Fibroblast of lung (primary cell): ENCODE measurements around the gene LGALS4. TPM values are rescaled to one million over a fixed set of nuclear protein-coding genes. Genes with fewer than 3 reads are reported as not detected.

Experiments
- DNase-seq, 2 donors: peaks; one replicate each; pipeline versions ENCODE4 v3.0.0 to v3.0.0-alpha.2; 2010; ENCODE audit warnings: low read depth in 2 of 2
- H2AFZ ChIP-seq: 2 replicates; pipeline ENCODE4 v1.5.1; 2012; ENCODE audit warnings: low read length, control low read depth, inconsistent platforms
- H3K27ac ChIP-seq: 2 replicates; pipeline ENCODE4 v1.5.1; 2011; ENCODE audit warnings: low read length, control low read depth; ENCODE audit not compliant: insufficient read depth
- H3K27me3 ChIP-seq: 2 replicates; pipeline ENCODE4 v1.5.1; 2011; ENCODE audit warnings: mild to moderate bottlenecking, low read length; ENCODE audit not compliant: control insufficient read depth, insufficient read depth
- H3K36me3 ChIP-seq: 2 replicates; pipeline ENCODE4 v1.5.1; 2011; ENCODE audit warnings: low read length; ENCODE audit not compliant: control insufficient read depth, insufficient read depth
- H3K4me1 ChIP-seq: 2 replicates; pipeline ENCODE4 v1.5.1; 2011; ENCODE audit warnings: low read length; ENCODE audit not compliant: control insufficient read depth, insufficient read depth; ENCODE audit errors: extremely low read depth
- H3K4me2 ChIP-seq: 2 replicates; pipeline ENCODE4 v1.5.1; 2011; ENCODE audit warnings: low read length, control low read depth; ENCODE audit not compliant: insufficient read depth; ENCODE audit errors: extremely low read depth
- H3K4me3 ChIP-seq, 4 experiments: fragments of 200-600 bp in 1 of 4; sonication (generic) in 1 of 4; replicated peaks in 1 of 4; 2 replicates each; pipeline ENCODE4 v1.5.1; 2011 to 2016; ENCODE audit warnings: low read length in 4 of 4, low read depth in 3 of 4, mild to moderate bottlenecking in 3 of 4, control low read depth in 2 of 4, inconsistent platforms in 1 of 4, mixed read lengths in 1 of 4; ENCODE audit not compliant: insufficient read depth in 1 of 4; ENCODE audit errors: control extremely low read depth in 1 of 4
- H3K79me2 ChIP-seq: 2 replicates; pipeline ENCODE4 v1.5.1; 2012; ENCODE audit warnings: mild to moderate bottlenecking, low read length, inconsistent platforms; ENCODE audit not compliant: control insufficient read depth, insufficient read depth
- H3K9ac ChIP-seq: 2 replicates; pipeline ENCODE4 v1.5.1; 2011; ENCODE audit warnings: mild to moderate bottlenecking, low read length, control low read depth; ENCODE audit not compliant: insufficient read depth
- H3K9me3 ChIP-seq: 2 replicates; pipeline ENCODE4 v1.5.1; 2012; ENCODE audit warnings: low read depth, low read length; ENCODE audit not compliant: control insufficient read depth, insufficient read depth
- H4K20me1 ChIP-seq: 2 replicates; pipeline ENCODE4 v1.5.1; 2011; ENCODE audit warnings: low read length; ENCODE audit not compliant: control insufficient read depth, insufficient read depth; ENCODE audit errors: extremely low read depth
- EZH2 ChIP-seq: IDR thresholded peaks from 2 replicates; pipeline ENCODE4 v1.5.1; 2012; ENCODE audit warnings: low read length, control low read depth, mild to moderate bottlenecking; ENCODE audit errors: missing control alignments
- polyA plus RNA-seq, 2 donors: library from polyadenylated mRNA; depleted of rRNA in 1 of 2; stranded (reverse) in 1 of 2; unstranded in 1 of 2; fragments of >200 nt; gene quantifications; 2 replicates each; pipeline ENCODE4 v1.2.1, GENCODE V29; 2011 to 2012; ENCODE audit warnings: missing spikeins in 1 of 2
- total RNA-seq: library from RNA; depleted of rRNA; stranded (reverse); fragments of >200 nt; gene quantifications from 2 replicates; pipeline ENCODE4 v1.2.1, GENCODE V29; 2014
- TF ChIP-seq, protein P1 (sequence below), 2 donors: IDR thresholded peaks in 1 of 2; conservative IDR thresholded peaks in 1 of 2; 1 replicate in 1 of 2; 2 replicates in 1 of 2; pipeline ENCODE4 v1.5.1; 2011 to 2012; ENCODE audit warnings: low read length in 2 of 2, control low read depth in 1 of 2, inconsistent platforms in 1 of 2, low read depth in 1 of 2, mild to moderate bottlenecking in 1 of 2

The LGALS4 gene
- total and polyA plus RNA-seq, 2 donors (not counting 1 experiment from before 2014, with no cell fraction given), result not detected

DNA sequence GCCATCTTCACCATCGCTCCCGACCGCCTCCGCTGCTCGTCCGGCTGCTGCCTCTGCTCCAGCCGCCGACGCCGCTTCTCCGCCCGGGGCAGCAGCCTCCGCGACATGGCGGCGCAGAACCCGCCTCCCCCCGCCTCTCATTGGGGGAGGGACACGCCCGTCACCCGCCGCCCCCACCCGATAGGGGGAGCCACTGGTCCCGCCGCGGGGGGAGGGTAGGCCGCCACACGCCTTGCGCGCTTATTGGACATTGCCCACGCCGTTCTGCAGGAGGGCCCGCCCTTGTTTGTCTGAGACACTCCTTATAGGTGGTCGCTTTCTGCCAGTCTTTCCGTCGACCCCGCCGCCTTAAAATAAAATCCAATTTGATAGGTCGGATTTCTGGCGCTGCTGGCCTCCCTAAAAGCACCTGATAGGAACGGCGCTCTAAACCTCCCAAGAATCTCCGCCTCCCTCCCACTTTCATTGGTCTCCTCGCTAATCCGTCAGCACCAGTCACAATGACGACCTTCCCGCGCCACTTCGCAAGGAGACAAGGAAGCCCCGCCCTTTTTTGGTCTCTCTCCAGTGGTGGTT lies 37.2 kb upstream of the LGALS4 start, which contains the start of gene HNRNPL:
HNRNPL (minus strand) TSS at position 127 of the 576 bp plus-strand sequence; CDS start at position 107, 20 bp downstream.
- Histone ChIP-seq H3K9me3 (no peaks in the 10 kb centered on the region), H3K36me3 (peaks cover 13% of the 10 kb centered on the region), H3K4me2 (peak within 1 kb of the TSS; percentile 100), H3K9ac (peak within 1 kb of the TSS; percentile 99), H2AFZ (peak within 1 kb of the TSS; percentile 48), H3K79me2 (peaks cover 38% of the 10 kb centered on the region), H3K4me3 (peak within 1 kb of the TSS; percentile 69 to 99 (median 86)), H3K27me3 (no peaks in the 10 kb centered on the region), H4K20me1 (no peaks in the 10 kb centered on the region), H3K27ac (peak within 1 kb of the TSS; percentile 95), H3K4me1 (peaks cover 11% of the 10 kb centered on the region)
- no peak for TF ChIP-seq EZH2
- TF ChIP-seq, protein P1, sequence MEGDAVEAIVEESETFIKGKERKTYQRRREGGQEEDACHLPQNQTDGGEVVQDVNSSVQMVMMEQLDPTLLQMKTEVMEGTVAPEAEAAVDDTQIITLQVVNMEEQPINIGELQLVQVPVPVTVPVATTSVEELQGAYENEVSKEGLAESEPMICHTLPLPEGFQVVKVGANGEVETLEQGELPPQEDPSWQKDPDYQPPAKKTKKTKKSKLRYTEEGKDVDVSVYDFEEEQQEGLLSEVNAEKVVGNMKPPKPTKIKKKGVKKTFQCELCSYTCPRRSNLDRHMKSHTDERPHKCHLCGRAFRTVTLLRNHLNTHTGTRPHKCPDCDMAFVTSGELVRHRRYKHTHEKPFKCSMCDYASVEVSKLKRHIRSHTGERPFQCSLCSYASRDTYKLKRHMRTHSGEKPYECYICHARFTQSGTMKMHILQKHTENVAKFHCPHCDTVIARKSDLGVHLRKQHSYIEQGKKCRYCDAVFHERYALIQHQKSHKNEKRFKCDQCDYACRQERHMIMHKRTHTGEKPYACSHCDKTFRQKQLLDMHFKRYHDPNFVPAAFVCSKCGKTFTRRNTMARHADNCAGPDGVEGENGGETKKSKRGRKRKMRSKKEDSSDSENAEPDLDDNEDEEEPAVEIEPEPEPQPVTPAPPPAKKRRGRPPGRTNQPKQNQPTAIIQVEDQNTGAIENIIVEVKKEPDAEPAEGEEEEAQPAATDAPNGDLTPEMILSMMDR (conservative IDR thresholded peaks at IDR 0.05 in 1 of 2, IDR thresholded peaks at IDR 0.05 in 1 of 2; ENCODE audit: low read depth in 1 of 2, low read length in 2 of 2), result peak; percentile 30 to 35
- peak in 1 of 2 donors; percentile 100 for DNase-seq

DNA sequence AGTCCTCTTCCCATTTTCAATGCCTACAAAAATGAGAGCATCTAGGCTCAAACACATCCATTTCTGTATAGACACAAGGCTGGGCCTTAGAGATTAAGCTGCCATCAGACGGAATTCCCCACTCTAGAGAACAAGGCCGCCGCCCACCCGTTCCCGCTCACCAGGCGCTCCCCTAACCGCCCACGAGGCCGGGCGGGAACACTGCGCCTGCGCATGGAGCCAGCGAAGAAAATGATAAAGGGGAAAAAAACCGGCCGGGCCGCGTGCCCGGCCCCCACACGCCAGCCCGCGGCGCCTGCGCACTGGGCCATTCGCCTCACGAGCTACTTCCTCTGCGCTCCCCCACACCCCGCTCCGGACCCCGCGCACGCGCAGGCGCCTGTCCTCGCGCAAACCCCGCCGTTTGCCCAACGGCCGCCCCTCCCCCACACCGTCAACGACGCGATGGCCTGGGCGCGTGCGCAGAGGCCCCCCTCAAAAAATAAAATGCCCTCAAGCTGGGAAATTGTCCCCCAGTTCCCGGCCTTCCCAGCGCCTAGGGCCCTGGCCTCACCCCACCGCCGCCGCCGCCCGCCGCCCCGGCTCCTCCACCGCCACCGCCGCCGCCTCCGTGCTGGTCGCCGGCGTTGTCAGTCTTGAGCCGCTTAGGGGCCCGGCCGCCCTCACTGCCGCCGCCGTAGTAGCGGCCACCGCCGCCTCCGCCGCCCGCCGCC lies 36.6 kb upstream of the LGALS4 start:
- H3K79me2 ChIP-seq, result peaks cover 44% of the 10 kb centered on the region
- TF ChIP-seq EZH2, result no peak
- TF ChIP-seq, protein P1 (conservative IDR thresholded peaks at IDR 0.05 in 1 of 2, IDR thresholded peaks at IDR 0.05 in 1 of 2; ENCODE audit: low read depth in 1 of 2, low read length in 2 of 2), result no peak
- peak overlapping the region; percentile 99 for H3K9ac ChIP-seq
- H3K4me2 ChIP-seq, result peak overlapping the region; percentile 82
- H3K27me3 ChIP-seq, result no peaks in the 10 kb centered on the region
- H3K36me3 ChIP-seq, result peaks cover 17% of the 10 kb centered on the region
- H3K9me3 ChIP-seq, result no peaks in the 10 kb centered on the region
- H3K4me1 ChIP-seq, result peaks cover 11% of the 10 kb centered on the region
- DNase-seq, result peak; percentile 86 to 96
- H3K4me3 ChIP-seq, result peak overlapping the region; percentile 51 to 99 (median 77)
- no peaks in the 10 kb centered on the region for H4K20me1 ChIP-seq
- H2AFZ ChIP-seq, result no peak overlapping the region
- peak overlapping the region; percentile 93 for H3K27ac ChIP-seq

DNA sequence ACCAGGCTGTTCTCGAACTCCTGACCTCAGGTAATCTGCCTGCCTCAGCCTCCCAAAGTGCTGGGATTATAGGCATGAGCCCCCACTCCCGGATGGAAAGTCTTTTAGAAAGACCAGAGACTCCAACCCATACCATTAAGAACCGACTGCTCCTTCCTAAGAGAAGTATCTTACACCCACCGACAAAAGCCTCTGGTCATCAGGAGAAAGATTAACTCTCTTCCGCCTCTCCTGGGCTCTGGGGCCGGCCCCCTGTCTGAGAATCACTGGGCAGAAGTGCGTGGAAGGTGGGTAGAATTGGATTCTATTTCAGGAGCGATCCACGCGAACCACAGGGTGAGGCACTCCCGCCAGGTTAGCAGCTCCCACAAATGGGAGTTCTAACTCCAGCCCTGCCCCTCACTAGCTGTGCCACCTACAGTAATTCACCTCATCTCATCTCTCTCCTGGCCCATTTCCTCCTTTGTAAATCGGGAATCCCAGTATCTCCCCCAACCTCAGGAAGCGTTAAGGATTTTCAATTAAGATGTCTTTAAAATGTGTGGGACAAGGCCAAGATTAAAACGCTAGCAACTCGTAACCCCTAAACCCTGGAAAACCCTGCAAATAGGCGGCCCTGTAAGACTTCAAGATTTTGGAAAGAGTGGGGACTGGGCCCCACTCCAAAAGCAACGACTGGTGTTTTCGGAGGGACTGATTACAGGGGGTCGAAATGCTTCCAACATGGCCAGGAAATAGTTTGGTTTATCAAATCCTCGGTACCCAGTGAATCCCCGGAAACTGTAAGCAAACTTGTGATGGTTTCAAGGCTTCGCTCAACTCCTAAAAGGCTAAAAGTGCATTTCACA lies 35.8 kb upstream of the LGALS4 start:
- Histone ChIP-seq H3K4me1 (peaks cover 11% of the 10 kb centered on the region), H3K4me3 (peak overlapping the region; percentile 51 to 99 (median 77)), H4K20me1 (no peaks in the 10 kb centered on the region), H3K27ac (peak overlapping the region; percentile 84), H3K27me3 (no peaks in the 10 kb centered on the region), H3K36me3 (peaks cover 24% of the 10 kb centered on the region), H2AFZ (no peak overlapping the region), H3K4me2 (peak overlapping the region; percentile 82), H3K9ac (peak overlapping the region; percentile 99), H3K79me2 (peaks cover 52% of the 10 kb centered on the region), H3K9me3 (no peaks in the 10 kb centered on the region)
- TF ChIP-seq, protein P1 (conservative IDR thresholded peaks at IDR 0.05 in 1 of 2, IDR thresholded peaks at IDR 0.05 in 1 of 2; ENCODE audit: low read depth in 1 of 2, low read length in 2 of 2), result no peak
- no peak for TF ChIP-seq EZH2
- no peak for DNase-seq
